RPMI8226 (cell line): ENCODE results near the gene KCNJ8.
"Not testable (repeated sequence)": the region's sequence is repeated elsewhere in the genome, so short reads cannot be mapped to it uniquely, and the experiment has no call there.

Experiments used
- DNase-seq: peaks from one replicate; pipeline ENCODE4 v3.0.0-alpha.2; 2015

Gene KCNJ8

GRCh38 chr12:21774358-21775132 lies at the start of gene KCNJ8:
KCNJ8 (minus strand) TSS chr12:21774706; CDS start chr12:21773616, 1,090 bp downstream.
- DNase-seq = no peak

- DNase-seq = no peak
These were observed 49.1 kb upstream of the KCNJ8 start for GRCh38 chr12:21823581-21823980.

- no peak for DNase-seq
These were observed 45.2 kb upstream of the KCNJ8 start for GRCh38 chr12:21819678-21820077.

- DNase-seq = no peak
These were observed 44.7 kb upstream of the KCNJ8 start for GRCh38 chr12:21819236-21819635.

- no peak for DNase-seq
These were observed 44.1 kb upstream of the KCNJ8 start for GRCh38 chr12:21818627-21819026.

GRCh38 chr12:21815306-21816062 lies 41.0 kb upstream of the KCNJ8 start:
- DNase-seq = no peak

- no peak for DNase-seq
These were observed 40.3 kb upstream of the KCNJ8 start for GRCh38 chr12:21814814-21815213.

- DNase-seq = no peak
These were observed 39.8 kb upstream of the KCNJ8 start for GRCh38 chr12:21814327-21814726.

- no peak for DNase-seq
These were observed 39.2 kb upstream of the KCNJ8 start for GRCh38 chr12:21813751-21814150.

- DNase-seq = no peak
These were observed 38.6 kb upstream of the KCNJ8 start for GRCh38 chr12:21813125-21813524.

- not testable (repeated sequence) for DNase-seq
These were observed 37.8 kb upstream of the KCNJ8 start for GRCh38 chr12:21812340-21812739.

GRCh38 chr12:21809100-21809499 lies 34.6 kb upstream of the KCNJ8 start:
- DNase-seq = no peak

- DNase-seq = no peak
These were observed 31.7 kb upstream of the KCNJ8 start for GRCh38 chr12:21806255-21806654.

GRCh38 chr12:21801522-21802288 lies 27.2 kb upstream of the KCNJ8 start:
- DNase-seq = no peak

GRCh38 chr12:21800011-21800410 lies 25.5 kb upstream of the KCNJ8 start:
- DNase-seq = no peak

- DNase-seq = no peak
These were observed 23.0 kb upstream of the KCNJ8 start for GRCh38 chr12:21797539-21797938.

GRCh38 chr12:21795648-21796328 lies 21.3 kb upstream of the KCNJ8 start:
- DNase-seq = no peak

- not testable (repeated sequence) for DNase-seq
These were observed 20.5 kb upstream of the KCNJ8 start for GRCh38 chr12:21794807-21795595.

GRCh38 chr12:21789687-21790086 lies 15.2 kb upstream of the KCNJ8 start:
- DNase-seq = not testable (repeated sequence)

- DNase-seq = no peak
These were observed 13.8 kb upstream of the KCNJ8 start for GRCh38 chr12:21788089-21788983.

GRCh38 chr12:21786041-21786531 lies 11.6 kb upstream of the KCNJ8 start:
- DNase-seq = no peak
